GM12801 (cell line): Measurements from ENCODE around the gene LCP2.

Source experiments
- CTCF ChIP-seq: IDR thresholded peaks from one replicate; pipeline ENCODE4 v1.5.1; 2011; ENCODE audit warnings: control low read depth; ENCODE audit not compliant: insufficient read length; ENCODE audit errors: extremely low read depth

Gene LCP2

GRCh38 chr5:170269579-170269978 is 28.0 kb downstream of the LCP2 start:
- TF ChIP-seq CTCF = no peak

GRCh38 chr5:170268884-170269283 is 28.7 kb downstream of the LCP2 start:
- TF ChIP-seq CTCF = no peak

- no peak for TF ChIP-seq CTCF
Observed at GRCh38 chr5:170268153-170268689, 29.4 kb downstream of the LCP2 start.

- no peak for TF ChIP-seq CTCF
Observed at GRCh38 chr5:170267431-170268152, 30.0 kb downstream of the LCP2 start.

- no peak for TF ChIP-seq CTCF
Observed at GRCh38 chr5:170266570-170267381, 30.8 kb downstream of the LCP2 start.

GRCh38 chr5:170265522-170265921 is 32.1 kb downstream of the LCP2 start:
- no peak for TF ChIP-seq CTCF

GRCh38 chr5:170263906-170264305 is 33.7 kb downstream of the LCP2 start:
- TF ChIP-seq CTCF = no peak
